Measurements from ENCODE around the gene SPEG.

DNA sequence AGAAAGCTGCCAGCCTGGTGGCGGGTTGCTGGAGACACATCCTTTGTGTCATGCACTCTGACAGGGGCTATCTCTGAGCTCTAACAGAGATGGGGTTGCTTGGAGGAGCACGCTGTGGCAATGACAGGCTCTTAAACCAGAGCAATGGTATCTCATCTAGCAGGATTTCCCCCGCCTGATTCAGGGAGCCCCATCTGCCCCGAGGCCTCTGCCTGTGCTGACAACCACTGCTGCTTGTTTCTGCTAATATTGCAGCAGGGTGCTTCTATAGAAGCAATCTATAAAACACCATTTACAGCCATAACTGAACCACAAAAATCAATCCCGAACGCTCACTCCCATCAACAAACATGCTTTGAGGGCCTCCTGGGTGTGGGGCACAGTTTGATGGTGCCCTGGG is 34.1 kb upstream of the SPEG start:
- TF ChIP-seq USF2 (CRISPR knock-in tag; IDR thresholded peaks at IDR 0.05) (no peak), RELA (CRISPR knock-in tag; IDR thresholded peaks at IDR 0.05; ENCODE audit: borderline replicate concordance) (no peak), CTCF (IDR thresholded peaks at IDR 0.05) (no peak), TEAD4 (CRISPR knock-in tag; IDR thresholded peaks at IDR 0.05) (no peak), SMAD4 (CRISPR knock-in tag; IDR thresholded peaks at IDR 0.05) (no peak)
